ENCODE results near the gene RASA2. TPM values are rescaled to one million over a fixed set of nuclear protein-coding genes. Genes with fewer than 3 reads are reported as not detected.
A peak's percentile ranks its signal among the peaks of the same experiment; 100 is the strongest.

RASA2 gene
- polyA plus RNA-seq, 1 of the 3 experiments (the other 2 are of a cell fraction): 2.4 TPM

- CTCF ChIA-PET: interaction anchor here (0.9 kb wide), 1 partner anchor 25 kb away, joined by 3 read pairs; no protein-coding TSS in a partner anchor
- Histone ChIP-seq H3K36me3 (replicated peaks in 1 of 2; ENCODE audit: control insufficient read depth in 1 of 2, insufficient read depth in 2 of 2, low read length in 1 of 2) (peaks cover 13 to 33% of the 10 kb centered on the region in 2 experiments), H2AFZ (ENCODE audit: low read depth) (peak overlapping the region; percentile 39; the same call in 1 of the 2 replicates), H4K20me1 (ENCODE audit: insufficient read depth) (no peaks in the 10 kb centered on the region), H3F3A (replicated peaks; ENCODE audit: insufficient read depth) (peaks cover 38% of the 10 kb centered on the region), H3K27ac (ENCODE audit: low read depth in 2 of 2, low read length in 1 of 2) (no peak overlapping the region), H3K9me2 (no peaks in the 10 kb centered on the region), H3K4me3 (ENCODE audit: low read depth in 2 of 2, low read length in 1 of 2) (no peak overlapping the region), H3K4me1 (ENCODE audit: control insufficient read depth in 1 of 2, insufficient read depth in 2 of 2, low read depth in 1 of 2, low read length in 1 of 2) (no peaks in the 10 kb centered on the region; a peak in 1 of 4 replicates), H3K4me2 (no peak overlapping the region), H3K79me2 (ENCODE audit: insufficient read depth) (peaks cover 11% of the 10 kb centered on the region), H3K9ac (no peak overlapping the region), H3K27me3 (ENCODE audit: insufficient read depth) (no peaks in the 10 kb centered on the region), H3K9me3 (no peaks in the 10 kb centered on the region)
- POLR2A ChIA-PET: no interaction called here
- no peak for DNase-seq
- TF ChIP-seq USF2 (IDR thresholded peaks at IDR 0.05; ENCODE audit: borderline replicate concordance, low read depth, low read length) (no peak), FOSL2 (IDR thresholded peaks at IDR 0.05; ENCODE audit: borderline replicate concordance, low read depth) (no peak), CTCF (IDR thresholded peaks at IDR 0.05) (no peak), MAX (IDR thresholded peaks at IDR 0.05; ENCODE audit: low read depth) (no peak), REST (IDR thresholded peaks at IDR 0.05; ENCODE audit: low read depth, low read length) (no peak), ELF1 (IDR thresholded peaks at IDR 0.05) (no peak), RAD21 (IDR thresholded peaks at IDR 0.05; ENCODE audit: low read length) (no peak), IRF3 (IDR thresholded peaks at IDR 0.05; ENCODE audit: low read depth, low read length) (no peak), CHD2 (IDR thresholded peaks at IDR 0.05; ENCODE audit: low read length, partially characterized antibody) (no peak), TCF12 (IDR thresholded peaks at IDR 0.05) (no peak), NFIC (IDR thresholded peaks at IDR 0.05; ENCODE audit: borderline replicate concordance) (no peak), EZH2phosphoT487 (IDR thresholded peaks at IDR 0.05; ENCODE audit: borderline replicate concordance, low read depth) (no peak), FOXJ3 (CRISPR knock-in tag; IDR thresholded peaks at IDR 0.05) (no peak), RXRA (IDR thresholded peaks at IDR 0.05; ENCODE audit: borderline replicate concordance, low read depth) (no peak), POLR2AphosphoS5 (IDR thresholded peaks at IDR 0.05; ENCODE audit: low read depth, low read length) (no peak), EP300 (IDR thresholded peaks at IDR 0.05; ENCODE audit: borderline replicate concordance in 1 of 2, low read depth in 1 of 2, low read length in 1 of 2) (no peak)
- 84% methylated on average over 3 of the region's 3 CpGs for WGBS (ENCODE audit: low lambda C conversion rate)
These were observed 32.8 kb downstream of the RASA2 start for GRCh38 chr3:141519587-141519986.
